HepG2 (cell line): ENCODE data around the gene PKLR. TPM values are rescaled to one million over a fixed set of nuclear protein-coding genes. Genes with fewer than 3 reads are reported as not detected.

ENCODE experiments used
- ATAC-seq: fragments of 200-7000 bp; cut with Tn5 transposase; 3 replicates; pipeline ENCODE4 v1.9.1; 2020; ENCODE audit warnings: mild to moderate bottlenecking, moderate library complexity
- BruUV-seq: library from RNA; stranded (reverse); fragments of 400-500 nt; replicated peaks from 2 replicates; lab custom pipeline; 2021; lab: Mats Ljungman, UMichigan
- CTCF ChIA-PET: fragments of 300-600 bp; formaldehyde crosslinking; extraction: SDS; loops from one replicate; lab custom pipeline; 2021; ENCODE audit warnings: low total read pairs, inconsistent platforms, low intra/inter-chr PET ratio; lab: Yijun Ruan, JAX
- POLR2A ChIA-PET: fragments of 350-600 bp; sonication (Branson Sonifier 250); formaldehyde crosslinking; loops from one replicate; lab custom pipeline; 2020; ENCODE audit warnings: antibody characterized with exemption, inconsistent platforms; lab: Yijun Ruan, JAX
- DNase-seq: peaks from one replicate; pipeline ENCODE4 v3.0.0-alpha.2; 2015; ENCODE audit warnings: low spot score
- FAIRE-seq: peaks from 3 replicates; lab custom pipeline; 2011; peaks lifted over from hg19 to GRCh38; lab: Jason Lieb, UNC
- H2AFZ ChIP-seq: one replicate; pipeline ENCODE4 v1.6.1; 2011; ENCODE audit warnings: low read length, inconsistent platforms
- H3K27ac ChIP-seq: fragments of 300-600 bp; 3 replicates; pipeline ENCODE4 v1.8.0; 2011; ENCODE audit warnings: mixed run types, mild to moderate bottlenecking, mixed read lengths, low read length, inconsistent platforms; ENCODE audit not compliant: insufficient read depth; ENCODE audit errors: extremely low read length
- H3K27me3 ChIP-seq, 2 experiments: fragments of 200-600 bp in 1 of 2; 2 replicates in 1 of 2; 3 replicates in 1 of 2; pipeline versions ENCODE4 v1.6.0 to v1.8.0; 2011; ENCODE audit warnings: low read length in 2 of 2, mild to moderate bottlenecking in 2 of 2, moderate library complexity in 2 of 2, inconsistent platforms in 1 of 2; ENCODE audit not compliant: insufficient read depth in 2 of 2, control insufficient read depth in 1 of 2
- H3K36me3 ChIP-seq, 2 experiments: fragments of 200-600 bp in 1 of 2; replicated peaks in 1 of 2; 2 replicates in 1 of 2; 3 replicates in 1 of 2; pipeline versions ENCODE4 v1.5.1 to v1.8.0; 2011; ENCODE audit warnings: low read length in 2 of 2, inconsistent platforms in 1 of 2; ENCODE audit not compliant: insufficient read depth in 2 of 2, control insufficient read depth in 1 of 2
- H3K4me1 ChIP-seq: 2 replicates; pipeline ENCODE4 v1.5.1; 2012; ENCODE audit warnings: low read length, inconsistent platforms; ENCODE audit not compliant: insufficient read depth
- H3K4me2 ChIP-seq: 2 replicates; pipeline ENCODE4 v1.6.0; 2011; ENCODE audit warnings: low read depth, low read length, inconsistent platforms
- H3K4me3 ChIP-seq, 3 experiments: fragments of 200-600 bp in 1 of 3; sonication (generic), shearing (Covaris generic) in 1 of 3; replicated peaks in 1 of 3; 2 replicates each; pipeline ENCODE4 v1.5.1; 2011 to 2016; ENCODE audit warnings: low read length in 3 of 3, inconsistent platforms in 2 of 3, low read depth in 2 of 3, mild to moderate bottlenecking in 2 of 3, control low read depth in 1 of 3, mixed read lengths in 1 of 3; ENCODE audit not compliant: insufficient read depth in 1 of 3
- H3K79me2 ChIP-seq: one replicate; pipeline ENCODE4 v1.6.1; 2011; ENCODE audit warnings: low read length, inconsistent platforms; ENCODE audit not compliant: insufficient read depth
- H3K9ac ChIP-seq: 2 replicates; pipeline ENCODE4 v1.6.0; 2011; ENCODE audit warnings: mild to moderate bottlenecking, low read depth, low read length, inconsistent platforms; ENCODE audit not compliant: insufficient read depth
- H3K9me3 ChIP-seq: 2 replicates; pipeline ENCODE4 v1.5.1; 2012; ENCODE audit warnings: mild to moderate bottlenecking, low read length
- H4K20me1 ChIP-seq: 2 replicates; pipeline ENCODE4 v1.6.0; 2011; ENCODE audit warnings: inconsistent platforms, mild to moderate bottlenecking, low read length, moderate library complexity; ENCODE audit not compliant: insufficient read depth
- BCL6 ChIP-seq: IDR thresholded peaks from 2 replicates; pipeline ENCODE4 v1.6.1; 2016; ENCODE audit warnings: missing genetic modification reagents, missing compliant biosample characterization
- CC2D1A ChIP-seq: sonication (generic); formaldehyde crosslinking; IDR thresholded peaks from 2 replicates; pipeline ENCODE4 v1.8.1; 2023; ENCODE audit warnings: mild to moderate bottlenecking, missing genetic modification reagents
- PAX8 ChIP-seq: sonication (generic); formaldehyde crosslinking; IDR thresholded peaks from 2 replicates; pipeline ENCODE4 v1.8.0; 2022; ENCODE audit warnings: mild to moderate bottlenecking, missing genetic modification reagents, borderline replicate concordance
- ZFP90 ChIP-seq: sonication (generic); formaldehyde crosslinking; IDR thresholded peaks from 2 replicates; pipeline ENCODE4 v1.8.0; 2022; ENCODE audit warnings: missing genetic modification reagents, mild to moderate bottlenecking, inconsistent platforms, borderline replicate concordance
- ZNF513 ChIP-seq: sonication (generic); formaldehyde crosslinking; conservative IDR thresholded peaks from 2 replicates; pipeline ENCODE4 v1.5.0; 2020; ENCODE audit warnings: missing genetic modification reagents
- ZNF644 ChIP-seq: IDR thresholded peaks from 2 replicates; pipeline ENCODE4 v1.6.1; 2016; ENCODE audit warnings: low read depth
- ZSCAN21 ChIP-seq: sonication (generic); formaldehyde crosslinking; IDR thresholded peaks from 2 replicates; pipeline ENCODE4 v1.8.0; 2022; ENCODE audit warnings: mild to moderate bottlenecking, missing genetic modification reagents, moderate library complexity, borderline replicate concordance
- WGBS: methylation state at CpG from one replicate; pipeline ENCODE4 v1.1.6; 2017; ENCODE audit warnings: low lambda C conversion rate; 5-methylcytosine and 5-hydroxymethylcytosine counted together
- in situ Hi-C: cut with HindIII; loops from 2 replicates; pipeline ENCODE4 v1.10.0; 2017; ENCODE audit warnings: low pct_unique_long_range_greater_than_20kb; ENCODE audit not compliant: extremely low pct_ligation_motif_present
- intact Hi-C: fragments of 100-400 bp; cut with micrococcal nuclease; formaldehyde crosslinking; loops from one replicate; pipeline ENCODE4 v1.10.0; 2022; ENCODE audit not compliant: unreplicated experiment
- polyA plus RNA-seq, 8 experiments: library from polyadenylated mRNA; depleted of rRNA in 3 of 8; stranded (reverse) in 7 of 8; unstranded in 1 of 8; fragments of >200 nt; fragmentation: Illumina TruSeq in 4 of 8; extraction: Trizol in 4 of 8; gene quantifications; 2 replicates each; pipeline versions ENCODE4 v1.2.1 to v1.2.3, GENCODE V29; 2011 to 2016; ENCODE audit warnings: low read depth in 4 of 8, missing spikeins in 1 of 8, mixed read lengths in 1 of 8; ENCODE audit not compliant: insufficient read depth in 1 of 8
- total RNA-seq, 5 experiments: library from RNA; depleted of rRNA; stranded (reverse); fragments of >200 nt; fragmentation: Illumina TruSeq; extraction: Trizol; gene quantifications; 2 replicates each; pipeline ENCODE4 v1.2.3, GENCODE V29; 2016; ENCODE audit warnings: low read depth in 1 of 5
- TF ChIP-seq, protein P1 (sequence below): sonication (generic); formaldehyde crosslinking; IDR thresholded peaks from 2 replicates; pipeline ENCODE4 v1.8.0; 2022; ENCODE audit warnings: mild to moderate bottlenecking, missing genetic modification reagents

Gene PKLR
- total and polyA plus RNA-seq, 2 of the 13 experiments (the other 11 are each of a cell fraction or from before 2014, with no cell fraction given): 10.3 to 29.3 TPM

DNA sequence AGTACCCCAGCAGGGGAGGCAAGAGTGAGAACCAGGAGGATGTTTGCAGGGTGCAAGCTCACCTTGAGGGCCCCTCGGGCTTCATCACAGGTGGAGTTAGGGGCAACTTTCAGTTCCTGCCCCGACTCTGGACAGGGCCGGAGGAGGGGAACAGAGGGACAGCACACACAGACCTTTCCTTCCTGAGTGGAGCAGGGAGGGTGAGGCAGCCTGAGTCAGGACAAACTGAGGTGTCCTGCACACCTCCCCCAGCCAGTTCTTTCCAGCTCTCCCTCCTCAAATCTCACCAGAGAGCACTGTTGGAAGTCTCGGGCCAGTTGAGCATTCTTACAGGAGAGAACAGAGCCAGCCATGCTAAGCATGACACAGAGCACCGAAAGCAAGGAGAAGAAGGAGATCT is 47.4 kb downstream of the PKLR start:
- Histone ChIP-seq H3K4me3 (peak overlapping the region; percentile 16 to 83 (median 72); a peak in 4 of 6 replicates), H2AFZ (no peak overlapping the region), H3K4me1 (peaks cover 45% of the 10 kb centered on the region), H3K9me3 (no peaks in the 10 kb centered on the region), H4K20me1 (no peaks in the 10 kb centered on the region), H3K79me2 (peaks cover 8% of the 10 kb centered on the region), H3K36me3 (peaks cover 3 to 5% of the 10 kb centered on the region in 2 experiments; a peak in 2 of 5 replicates), H3K27me3 (no peaks in the 10 kb centered on the region), H3K27ac (peak overlapping the region; percentile 4), H3K9ac (peak overlapping the region; percentile 72; the same call in 1 of the 2 replicates), H3K4me2 (peak overlapping the region; percentile 99)
- ChIA-PET POLR2A (no interaction called here), CTCF (no interaction called here)
- DNase-seq (no peak), ATAC-seq (no peak), FAIRE-seq (no peak)
- intact Hi-C loops: no loop called here
- WGBS: 48% methylated on average over 5 of the region's 5 CpGs
- in situ Hi-C loops: loop anchor here (10.0 kb wide), 1 partner anchor 51 kb away; the partner anchor contains the start of genes FDPS and PKLR
- BruUV-seq: no TSS peak
- TF ChIP-seq CC2D1A (CRISPR knock-in tag): no peak
- no peak for TF ChIP-seq BCL6 (CRISPR knock-in tag)
- TF ChIP-seq ZNF644 (CRISPR knock-in tag): no peak
- TF ChIP-seq ZSCAN21 (CRISPR knock-in tag): no peak
- no peak for TF ChIP-seq ZFP90 (CRISPR knock-in tag)
- TF ChIP-seq PAX8 (CRISPR knock-in tag): no peak
- TF ChIP-seq, protein P1, sequence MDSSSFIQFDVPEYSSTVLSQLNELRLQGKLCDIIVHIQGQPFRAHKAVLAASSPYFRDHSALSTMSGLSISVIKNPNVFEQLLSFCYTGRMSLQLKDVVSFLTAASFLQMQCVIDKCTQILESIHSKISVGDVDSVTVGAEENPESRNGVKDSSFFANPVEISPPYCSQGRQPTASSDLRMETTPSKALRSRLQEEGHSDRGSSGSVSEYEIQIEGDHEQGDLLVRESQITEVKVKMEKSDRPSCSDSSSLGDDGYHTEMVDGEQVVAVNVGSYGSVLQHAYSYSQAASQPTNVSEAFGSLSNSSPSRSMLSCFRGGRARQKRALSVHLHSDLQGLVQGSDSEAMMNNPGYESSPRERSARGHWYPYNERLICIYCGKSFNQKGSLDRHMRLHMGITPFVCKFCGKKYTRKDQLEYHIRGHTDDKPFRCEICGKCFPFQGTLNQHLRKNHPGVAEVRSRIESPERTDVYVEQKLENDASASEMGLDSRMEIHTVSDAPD (CRISPR knock-in tag): no peak
- no peak for TF ChIP-seq ZNF513
